Endothelial cell (in vitro differentiated cells): Measurements from ENCODE around the gene RNH1. TPM values are rescaled to one million over a fixed set of nuclear protein-coding genes. Genes with fewer than 3 reads are reported as not detected.

Experiments
- DNase-seq: peaks from one replicate; pipeline ENCODE4 v3.0.0; 2021; ENCODE audit warnings: low spot score
- H3K27ac Mint-ChIP-seq: one replicate; pipeline ENCODE4 v1.8.0; 2021; ENCODE audit warnings: mixed read lengths, inconsistent platforms; ENCODE audit not compliant: unreplicated experiment
- H3K27me3 Mint-ChIP-seq: one replicate; pipeline ENCODE4 v1.8.0; 2021; ENCODE audit warnings: mild to moderate bottlenecking, moderate library complexity, mixed read lengths, inconsistent platforms; ENCODE audit not compliant: unreplicated experiment
- H3K36me3 Mint-ChIP-seq: one replicate; pipeline ENCODE4 v1.8.0; 2021; ENCODE audit warnings: mild to moderate bottlenecking, low read depth, mixed read lengths, inconsistent platforms; ENCODE audit not compliant: unreplicated experiment
- H3K4me1 Mint-ChIP-seq: one replicate; pipeline ENCODE4 v1.8.0; 2021; ENCODE audit warnings: mild to moderate bottlenecking, mixed read lengths, inconsistent platforms; ENCODE audit not compliant: unreplicated experiment
- H3K4me3 Mint-ChIP-seq: one replicate; pipeline ENCODE4 v1.8.0; 2021; ENCODE audit warnings: mild to moderate bottlenecking, mixed read lengths, inconsistent platforms; ENCODE audit not compliant: unreplicated experiment
- H3K9me3 Mint-ChIP-seq: one replicate; pipeline ENCODE4 v1.8.0; 2021; ENCODE audit warnings: mixed read lengths, inconsistent platforms; ENCODE audit not compliant: unreplicated experiment
- total RNA-seq: library from RNA; stranded (reverse); fragmentation: NEBNext Ultra II Directional; extraction: Animal tissue kit (Norgen Biotek cat#: 25700); gene quantifications from one replicate; pipeline ENCODE4 v1.2.1, GENCODE V29; 2021; ENCODE audit not compliant: unreplicated experiment
- TF ChIP-seq, protein P1 (sequence below): fragments of 200-600 bp; sonication (generic); IDR thresholded peaks from one replicate; pipeline ENCODE4 v1.5.0; 2021; ENCODE audit warnings: antibody characterized with exemption; ENCODE audit not compliant: unreplicated experiment

Gene RNH1
- total RNA-seq, 1 donor from 2014 or later: 61.1 TPM

DNA sequence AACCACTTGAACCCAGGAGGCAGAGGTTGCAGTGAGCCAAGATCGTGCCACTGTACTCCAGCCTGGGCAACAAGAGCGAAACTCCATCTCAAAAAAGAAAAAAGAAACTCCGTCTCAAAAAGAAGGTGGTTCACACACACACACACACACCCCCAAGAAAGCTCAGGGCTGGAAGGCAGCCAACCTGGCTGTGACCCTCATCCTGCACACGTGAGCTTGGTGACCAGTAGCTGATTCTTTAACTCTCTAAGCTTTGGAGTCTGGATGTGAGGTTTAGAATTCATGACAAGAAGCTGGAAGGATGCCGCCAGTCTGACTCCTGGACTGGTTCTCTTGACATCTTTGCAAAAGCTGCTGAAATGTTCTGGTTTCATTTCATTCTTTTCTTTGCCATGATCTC, 1.9 kb upstream of the RNH1 start:
- no peak for DNase-seq
- H3K4me1 Mint-ChIP-seq: peaks cover 14% of the 10 kb centered on the region
- TF ChIP-seq, protein P1, sequence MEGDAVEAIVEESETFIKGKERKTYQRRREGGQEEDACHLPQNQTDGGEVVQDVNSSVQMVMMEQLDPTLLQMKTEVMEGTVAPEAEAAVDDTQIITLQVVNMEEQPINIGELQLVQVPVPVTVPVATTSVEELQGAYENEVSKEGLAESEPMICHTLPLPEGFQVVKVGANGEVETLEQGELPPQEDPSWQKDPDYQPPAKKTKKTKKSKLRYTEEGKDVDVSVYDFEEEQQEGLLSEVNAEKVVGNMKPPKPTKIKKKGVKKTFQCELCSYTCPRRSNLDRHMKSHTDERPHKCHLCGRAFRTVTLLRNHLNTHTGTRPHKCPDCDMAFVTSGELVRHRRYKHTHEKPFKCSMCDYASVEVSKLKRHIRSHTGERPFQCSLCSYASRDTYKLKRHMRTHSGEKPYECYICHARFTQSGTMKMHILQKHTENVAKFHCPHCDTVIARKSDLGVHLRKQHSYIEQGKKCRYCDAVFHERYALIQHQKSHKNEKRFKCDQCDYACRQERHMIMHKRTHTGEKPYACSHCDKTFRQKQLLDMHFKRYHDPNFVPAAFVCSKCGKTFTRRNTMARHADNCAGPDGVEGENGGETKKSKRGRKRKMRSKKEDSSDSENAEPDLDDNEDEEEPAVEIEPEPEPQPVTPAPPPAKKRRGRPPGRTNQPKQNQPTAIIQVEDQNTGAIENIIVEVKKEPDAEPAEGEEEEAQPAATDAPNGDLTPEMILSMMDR: no peak
- no peak overlapping the region for H3K27ac Mint-ChIP-seq
- peaks cover 10% of the 10 kb centered on the region for H3K27me3 Mint-ChIP-seq
- H3K4me3 Mint-ChIP-seq: no peak overlapping the region
- H3K36me3 Mint-ChIP-seq: peaks cover 10% of the 10 kb centered on the region
- H3K9me3 Mint-ChIP-seq: no peaks in the 10 kb centered on the region

DNA sequence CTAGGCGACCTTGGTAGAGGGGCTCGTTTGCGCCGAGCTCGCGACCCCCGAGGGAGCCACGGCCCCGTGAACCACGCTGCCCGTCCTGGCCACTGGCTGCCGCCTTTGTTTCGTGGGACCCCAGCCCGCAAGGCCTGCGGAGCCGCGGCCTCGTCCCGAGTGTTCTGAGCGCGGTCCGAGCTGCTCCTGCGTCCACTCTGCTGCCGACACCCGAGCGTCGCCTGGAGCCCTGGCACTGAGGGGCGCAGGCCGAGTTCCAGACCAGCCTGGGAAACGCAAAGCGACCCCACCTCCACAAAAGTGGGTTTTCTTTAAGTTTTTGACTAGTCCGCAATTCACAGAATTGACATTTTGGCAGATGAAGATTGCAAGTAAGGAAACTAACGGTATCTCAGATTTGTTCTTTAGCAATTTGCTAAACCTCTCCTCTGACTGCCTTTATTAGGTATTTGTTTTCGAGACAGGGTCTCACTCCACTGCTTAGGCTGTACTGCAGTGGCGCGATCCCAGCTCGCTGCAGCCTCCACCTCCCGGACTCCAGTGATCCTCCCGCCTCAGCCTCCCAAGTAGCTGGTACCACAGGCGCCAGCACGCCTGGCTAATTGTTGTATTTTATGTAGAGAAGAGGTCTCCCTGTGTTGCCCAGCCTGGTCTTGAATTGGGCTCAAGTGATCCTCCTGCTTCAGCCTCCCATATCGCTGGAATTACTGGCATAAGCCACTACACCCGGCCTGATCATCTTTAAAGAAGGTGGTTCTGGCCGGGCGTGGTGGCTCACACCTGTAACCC, 879 bp upstream of the RNH1 start:
- peaks cover 10% of the 10 kb centered on the region for H3K36me3 Mint-ChIP-seq
- H3K4me3 Mint-ChIP-seq: peak overlapping the region; percentile 83
- peaks cover 14% of the 10 kb centered on the region for H3K4me1 Mint-ChIP-seq
- H3K27ac Mint-ChIP-seq: peak overlapping the region; percentile 30
- TF ChIP-seq, protein P1: no peak
- H3K9me3 Mint-ChIP-seq: no peaks in the 10 kb centered on the region
- peaks cover 7% of the 10 kb centered on the region for H3K27me3 Mint-ChIP-seq
- no peak for DNase-seq

DNA sequence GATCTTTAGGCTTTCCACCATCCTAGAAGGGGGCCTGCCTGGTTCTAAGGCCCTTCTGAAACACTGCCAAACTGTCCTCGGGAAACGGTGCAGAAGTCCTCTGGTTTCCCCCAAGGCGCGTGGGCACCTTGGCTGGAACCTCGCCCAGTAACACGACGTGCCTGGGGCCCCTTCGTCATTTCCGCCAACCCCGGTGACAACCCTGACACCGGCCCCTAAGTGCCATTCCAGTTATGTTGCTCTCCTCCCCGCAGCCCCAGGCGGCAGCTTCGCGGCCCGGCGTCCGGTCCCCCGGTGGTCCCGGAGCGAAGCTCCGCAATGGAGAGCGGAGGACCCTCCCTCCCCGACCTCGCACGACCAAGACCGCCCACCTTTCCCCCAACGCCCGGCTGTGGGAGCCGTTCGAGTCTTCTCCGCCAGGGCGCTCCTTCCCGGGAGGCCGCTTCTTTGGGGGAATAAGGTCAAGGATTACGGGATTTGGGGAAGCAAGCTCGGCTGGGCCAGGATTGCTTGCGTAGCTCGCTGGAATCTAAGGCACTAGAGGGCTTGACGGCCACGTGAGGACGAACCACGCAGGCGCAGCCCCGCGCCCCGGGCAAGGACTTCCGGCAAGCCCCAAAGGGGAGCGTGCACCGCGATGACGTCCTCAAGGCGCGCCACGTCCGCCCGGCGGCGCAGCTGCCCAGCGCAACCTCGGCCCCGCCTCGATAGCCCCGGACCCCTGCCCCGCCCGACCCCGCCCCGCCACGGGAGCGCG, 626 bp downstream of the RNH1 start:
- peak overlapping the region; percentile 97 for H3K27ac Mint-ChIP-seq
- peaks cover 7% of the 10 kb centered on the region for H3K27me3 Mint-ChIP-seq
- peak overlapping the region; percentile 96 for H3K4me3 Mint-ChIP-seq
- peak; percentile 99 for DNase-seq
- TF ChIP-seq, protein P1: no peak
- peaks cover 8% of the 10 kb centered on the region for H3K36me3 Mint-ChIP-seq
- peaks cover 14% of the 10 kb centered on the region for H3K4me1 Mint-ChIP-seq
- H3K9me3 Mint-ChIP-seq: no peaks in the 10 kb centered on the region

DNA sequence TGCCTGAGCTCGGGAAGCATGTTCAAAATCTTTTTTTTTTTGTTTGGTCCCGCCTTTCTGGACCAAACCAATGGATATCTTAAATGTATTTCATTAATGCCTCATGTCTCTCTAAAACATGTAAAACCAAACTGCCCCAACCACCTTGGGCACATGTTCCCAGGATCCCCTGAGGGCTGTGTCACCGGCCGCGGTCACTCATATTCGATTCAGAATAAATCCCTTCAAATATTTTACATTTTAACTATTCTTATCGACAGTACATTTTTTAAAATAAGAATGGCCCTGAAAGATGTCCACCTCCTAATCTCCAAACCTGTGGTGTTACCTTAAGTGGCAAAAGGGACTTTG, 2.1 kb downstream of the RNH1 start:
- no peaks in the 10 kb centered on the region for H3K9me3 Mint-ChIP-seq
- DNase-seq: no peak
- peaks cover 9% of the 10 kb centered on the region for H3K27me3 Mint-ChIP-seq
- H3K36me3 Mint-ChIP-seq: peaks cover 4% of the 10 kb centered on the region
- H3K27ac Mint-ChIP-seq: no peak overlapping the region
- H3K4me1 Mint-ChIP-seq: peaks cover 14% of the 10 kb centered on the region
- peak overlapping the region; percentile 70 for H3K4me3 Mint-ChIP-seq
- TF ChIP-seq, protein P1: no peak
